Tongue (tissue), 2 donors: ENCODE results near the gene ZBTB46. TPM values are rescaled to one million over a fixed set of nuclear protein-coding genes. Genes with fewer than 3 reads are reported as not detected.
"Not testable (repeated sequence)": the region's sequence is repeated elsewhere in the genome, so short reads cannot be mapped to it uniquely, and the experiment has no call there.

Source experiments
- DNase-seq: peaks from one replicate; pipeline ENCODE4 v3.0.0-alpha.2; 2015
- total RNA-seq: library from RNA; depleted of rRNA; stranded (reverse); fragments of >200 nt; gene quantifications from one replicate; pipeline ENCODE4 v1.2.3, GENCODE V29; 2014

Gene ZBTB46
- total RNA-seq, 1 donor from 2014 or later, result 28.6 TPM

DNA sequence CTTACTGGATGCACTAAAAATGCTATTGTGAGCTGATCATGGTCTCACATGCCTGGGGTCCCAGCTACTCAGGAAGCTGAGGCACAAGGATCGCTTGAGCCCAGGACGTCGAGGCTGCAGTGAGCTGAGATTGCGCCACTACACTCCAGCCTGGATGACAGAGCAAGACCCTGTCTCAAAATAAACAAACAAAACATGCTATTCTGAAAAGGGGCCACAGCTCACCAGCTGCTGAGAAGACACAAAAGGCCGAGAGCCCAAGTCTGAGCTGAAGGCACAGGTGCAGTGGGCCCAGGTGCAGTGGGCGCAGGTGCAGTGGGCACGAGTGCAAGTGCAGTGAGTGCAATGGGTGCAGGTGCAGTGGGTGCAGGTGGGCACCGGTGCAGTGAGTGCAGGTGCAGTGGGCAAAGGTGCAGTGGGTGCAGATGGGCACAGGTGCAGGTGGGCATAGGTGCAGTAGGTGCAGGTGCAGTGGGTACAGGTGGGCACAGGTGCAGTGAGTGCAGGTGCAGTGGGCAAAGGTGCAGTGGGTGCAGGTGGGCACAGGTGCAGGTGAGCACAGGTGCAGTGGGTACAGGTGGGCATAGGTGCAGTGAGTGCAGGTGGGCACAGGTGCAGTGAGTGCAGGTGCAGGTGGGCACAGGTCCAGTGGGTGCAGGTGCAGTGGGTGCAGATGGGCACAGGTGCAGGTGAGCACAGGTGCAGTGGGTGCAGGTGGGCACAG, 16.0 kb downstream of the ZBTB46 start:
- DNase-seq, result no peak

DNA sequence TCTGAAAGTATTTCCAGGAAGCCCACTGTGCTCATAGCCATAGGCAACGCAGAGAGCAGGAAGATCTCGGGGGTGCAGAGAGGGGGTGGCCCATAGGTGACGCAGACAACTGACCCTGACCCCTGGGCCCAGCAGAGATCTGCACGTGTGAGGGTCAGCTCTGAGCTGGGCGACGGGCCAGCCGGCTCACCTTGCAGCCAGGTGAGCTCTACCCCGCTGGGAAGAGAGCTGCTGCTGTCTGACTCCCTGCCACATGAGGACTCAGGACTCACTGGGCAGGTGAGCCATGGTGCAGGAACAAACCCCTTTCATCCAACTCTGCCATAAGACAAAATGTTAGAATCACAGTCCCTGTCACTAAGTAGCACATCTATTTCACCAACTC, 19.6 kb downstream of the ZBTB46 start:
- DNase-seq, result no peak

DNA sequence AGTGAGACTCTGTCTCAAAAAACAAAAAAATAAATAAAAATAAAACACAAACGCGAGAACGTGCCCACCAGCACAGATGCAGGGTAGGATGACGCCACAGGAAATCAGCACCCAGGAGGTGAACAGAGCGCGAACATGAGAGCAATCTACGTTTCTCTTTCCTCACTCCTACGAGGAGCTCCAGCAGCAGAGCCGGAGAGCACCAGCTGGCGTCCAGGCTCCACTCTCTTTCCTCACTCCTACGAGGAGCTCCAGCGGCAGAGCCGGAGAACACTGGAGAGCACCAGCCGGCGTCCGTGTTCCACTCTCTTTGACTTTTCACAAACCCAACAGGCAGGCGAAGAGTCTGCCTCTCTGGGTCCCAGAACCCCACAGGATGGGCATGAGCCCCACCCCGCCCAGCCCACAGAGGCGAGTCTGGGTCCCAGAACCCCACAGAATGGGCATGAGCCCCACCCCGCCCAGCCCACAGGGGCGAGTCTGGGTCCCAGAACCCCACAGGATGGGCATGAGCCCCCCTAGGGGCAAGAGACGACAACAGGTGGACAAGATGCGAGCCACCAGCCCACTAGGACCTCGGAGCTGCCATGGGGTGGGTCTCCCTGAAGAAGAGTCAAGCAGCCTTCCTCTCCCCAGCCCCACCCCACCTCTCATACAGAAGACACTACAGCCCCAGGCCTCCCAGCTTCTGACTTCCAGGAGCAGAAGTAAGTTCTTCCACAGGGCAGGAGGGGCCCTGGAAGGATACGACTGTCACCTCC, 20.2 kb downstream of the ZBTB46 start:
- DNase-seq, result no peak

DNA sequence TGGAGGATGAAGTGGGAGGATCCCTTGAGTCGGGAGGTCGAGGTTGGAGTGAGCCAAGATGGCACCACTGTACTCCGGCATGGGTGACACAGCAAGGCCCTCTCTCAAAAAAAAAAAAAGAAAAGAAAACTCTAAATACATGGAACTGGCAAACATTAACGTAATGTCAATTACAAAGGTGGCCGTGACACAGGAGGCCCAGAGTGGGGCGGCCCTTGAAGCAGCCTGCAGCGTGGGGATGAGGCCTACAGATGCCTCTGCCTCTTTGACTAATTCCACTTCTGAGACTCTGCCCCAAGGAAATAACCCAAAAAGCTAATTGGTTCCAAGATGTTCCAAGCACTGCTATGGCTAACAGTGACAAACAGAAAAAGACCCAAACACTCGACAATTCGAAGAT, 21.2 kb downstream of the ZBTB46 start:
- DNase-seq, result no peak

DNA sequence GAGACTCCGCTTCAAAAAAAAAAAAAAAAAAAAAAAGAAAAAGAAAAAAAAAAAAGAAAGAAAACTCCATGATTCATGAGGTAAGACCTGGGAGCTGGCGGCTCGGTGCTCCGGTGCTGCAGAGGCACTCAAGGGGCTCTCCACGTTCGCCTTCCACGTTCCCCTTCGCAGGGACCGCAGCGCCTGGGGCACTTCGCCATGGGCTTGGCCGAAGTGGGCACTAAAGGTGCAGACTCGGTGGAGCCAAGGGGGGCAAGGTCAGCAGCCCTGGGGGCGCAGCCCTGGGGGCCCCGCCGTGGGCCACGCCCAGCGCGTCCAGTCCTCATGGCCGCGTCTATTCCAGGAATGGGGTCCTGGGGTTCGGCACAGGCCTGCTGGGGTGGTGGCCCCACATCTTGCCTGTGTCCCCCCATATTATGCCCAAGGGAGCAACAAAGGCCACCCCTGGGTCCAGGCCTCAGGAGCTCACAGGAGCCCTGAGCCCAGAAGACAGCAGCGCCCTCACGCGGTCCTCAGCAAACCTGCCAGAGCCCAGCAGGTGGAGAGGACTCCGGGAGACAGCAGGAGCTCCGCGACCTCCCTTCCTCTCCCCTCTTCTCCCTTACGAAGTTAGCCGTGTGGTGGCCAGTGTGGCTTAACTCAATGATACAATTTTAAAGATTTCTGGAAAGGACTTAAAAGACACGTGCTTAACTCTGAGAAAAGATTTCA, 21.9 kb downstream of the ZBTB46 start:
- DNase-seq, result no peak

DNA sequence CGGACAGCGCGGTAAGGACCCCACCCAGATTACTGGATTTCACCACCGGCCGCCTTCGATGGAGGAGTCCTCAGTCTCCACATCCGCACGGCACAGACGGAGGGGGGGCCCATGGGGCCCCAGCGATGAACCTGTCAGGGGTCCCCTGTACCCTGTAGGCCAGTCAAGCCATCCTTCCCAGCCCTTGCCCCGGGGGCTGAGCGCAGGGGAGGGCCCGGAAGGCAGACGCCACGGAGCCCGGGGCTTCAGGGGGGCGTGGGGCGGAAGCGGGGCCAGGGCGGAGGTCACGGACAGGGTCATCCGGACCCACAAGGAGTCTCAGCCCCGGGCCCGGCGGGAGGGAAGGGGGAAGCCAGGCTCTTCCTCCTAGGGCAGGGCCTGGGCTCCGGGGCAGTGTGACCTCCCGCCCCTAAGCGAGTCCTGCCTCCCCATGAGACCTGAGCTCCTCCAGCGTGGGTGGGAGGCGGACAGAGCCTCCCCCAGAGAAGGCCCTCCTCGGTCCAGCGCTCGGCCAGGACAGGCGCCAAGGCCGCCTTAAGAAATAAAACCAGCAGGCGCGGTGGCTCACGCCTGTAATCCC, 22.8 kb downstream of the ZBTB46 start:
- DNase-seq, result no peak

DNA sequence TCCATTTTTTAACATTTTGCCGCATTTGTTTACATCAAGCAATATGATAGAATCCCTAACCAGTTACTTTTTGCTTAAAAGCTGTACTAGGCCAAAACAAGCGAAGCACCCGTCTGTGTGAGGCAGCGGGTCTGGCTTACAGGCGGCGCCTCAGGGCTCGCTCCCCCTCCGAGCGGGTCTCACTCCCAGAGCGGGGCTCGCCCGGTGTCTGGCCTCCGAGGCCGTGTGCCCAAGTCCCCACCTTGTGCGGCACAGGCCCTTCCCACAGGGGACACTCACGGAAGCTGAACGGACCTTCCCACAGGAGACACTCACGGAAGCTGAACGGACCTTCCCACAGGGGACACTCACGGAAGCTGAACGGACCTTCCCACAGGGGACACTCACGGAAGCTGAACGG, 23.4 kb downstream of the ZBTB46 start:
- no peak for DNase-seq

GRCh38 chr20:63804308-63804636, 26.8 kb downstream of the ZBTB46 start:
- no peak for DNase-seq

- DNase-seq, result no peak
These were observed 28.4 kb downstream of the ZBTB46 start for GRCh38 chr20:63802469-63803240.

DNA sequence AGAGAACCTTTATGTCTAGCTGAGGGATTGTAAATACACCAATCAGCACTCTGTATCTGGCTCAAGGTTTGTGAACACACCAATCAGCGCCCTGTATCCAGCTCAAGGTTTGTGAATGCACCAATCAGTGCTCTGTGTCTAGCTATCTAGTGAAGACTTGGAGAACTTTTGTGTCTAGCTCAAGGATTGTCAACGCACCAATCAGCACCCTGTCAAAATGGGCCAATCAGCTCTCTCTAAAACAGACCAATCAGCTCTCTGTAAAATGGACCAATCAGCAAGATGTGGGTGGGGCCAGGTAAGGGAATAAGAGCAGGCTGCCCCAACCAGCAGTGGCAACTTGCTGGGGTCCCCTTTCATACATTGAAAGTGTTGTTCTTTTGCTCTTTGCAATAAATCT, 29.9 kb downstream of the ZBTB46 start:
- DNase-seq, result not testable (repeated sequence)

GRCh38 chr20:63800411-63800810, 30.7 kb downstream of the ZBTB46 start:
- DNase-seq, result not testable (repeated sequence)

GRCh38 chr20:63799127-63799526, 31.9 kb downstream of the ZBTB46 start:
- DNase-seq, result not testable (repeated sequence)

DNA sequence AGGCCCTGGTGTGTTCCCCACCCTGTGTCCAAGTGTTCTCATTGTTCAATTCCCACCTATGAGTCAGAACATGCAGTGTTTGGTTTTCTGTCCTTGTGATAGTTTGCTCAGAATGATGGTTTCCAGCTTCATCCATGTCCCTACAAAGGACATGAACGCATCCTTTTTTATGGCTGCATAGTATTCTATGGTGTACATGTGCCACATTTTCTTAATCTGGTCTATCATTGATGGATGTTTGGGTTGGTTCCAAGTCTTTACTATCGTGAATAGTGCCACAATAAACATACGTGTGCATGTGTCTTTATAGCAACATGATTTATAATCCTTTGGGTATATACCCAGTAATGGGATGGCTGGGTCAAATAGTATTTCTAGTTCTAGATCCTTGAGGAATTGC, 33.9 kb downstream of the ZBTB46 start:
- not testable (repeated sequence) for DNase-seq

DNA sequence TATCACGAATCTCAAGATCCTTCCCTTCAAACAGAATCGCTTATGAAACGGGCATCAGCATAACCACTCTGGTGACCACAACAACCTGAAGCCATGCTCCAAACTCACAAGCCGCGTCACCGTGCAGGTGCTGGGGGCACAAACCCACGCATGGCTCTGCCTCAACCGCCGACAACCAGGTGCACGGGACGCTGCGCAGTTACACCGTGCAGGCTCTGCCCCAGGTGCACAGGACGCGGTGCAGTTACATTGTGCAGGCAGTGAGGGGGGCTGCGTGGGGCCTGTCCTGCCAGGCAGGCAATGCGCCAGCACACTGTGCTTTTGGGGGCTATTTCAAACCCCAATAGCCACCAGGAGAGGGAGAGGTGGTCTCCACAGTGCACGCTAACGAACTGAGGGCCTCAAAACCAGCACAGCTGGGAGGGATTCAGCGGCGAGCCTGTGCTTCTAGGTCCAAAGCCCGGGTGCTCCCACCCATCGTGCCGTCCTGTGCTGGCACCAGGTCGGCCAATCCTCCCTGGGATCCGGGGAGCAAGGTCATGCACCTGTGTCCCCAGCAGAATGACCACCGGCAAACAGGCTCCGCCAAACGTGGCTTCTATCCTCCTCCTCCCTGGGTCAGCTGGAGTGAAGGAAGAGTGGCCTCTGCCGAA, 35.8 kb downstream of the ZBTB46 start:
- no peak for DNase-seq

DNA sequence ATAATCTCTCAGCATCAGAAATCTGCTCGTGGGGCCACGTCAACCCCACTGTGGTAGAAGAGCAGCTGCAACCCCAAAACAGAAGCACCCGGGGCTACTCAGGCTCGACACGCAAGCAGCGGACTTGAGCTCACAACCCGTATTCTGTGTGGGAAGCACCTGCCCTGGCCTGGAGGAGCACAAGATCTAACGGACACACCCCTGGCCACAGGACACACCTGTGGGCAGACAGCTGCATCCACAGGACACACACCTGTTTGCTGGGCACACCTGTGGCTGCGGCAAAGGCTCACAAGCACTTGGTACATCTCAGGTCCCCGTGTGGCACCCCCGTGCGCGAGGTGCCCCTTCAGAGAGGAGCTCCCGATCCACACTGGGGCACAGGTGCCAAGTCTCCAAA, 36.5 kb downstream of the ZBTB46 start:
- DNase-seq, result no peak

- no peak for DNase-seq
These were observed 38.2 kb downstream of the ZBTB46 start for GRCh38 chr20:63792866-63793265.

- DNase-seq, result no peak
These were observed 39.4 kb downstream of the ZBTB46 start for GRCh38 chr20:63791497-63792156.

DNA sequence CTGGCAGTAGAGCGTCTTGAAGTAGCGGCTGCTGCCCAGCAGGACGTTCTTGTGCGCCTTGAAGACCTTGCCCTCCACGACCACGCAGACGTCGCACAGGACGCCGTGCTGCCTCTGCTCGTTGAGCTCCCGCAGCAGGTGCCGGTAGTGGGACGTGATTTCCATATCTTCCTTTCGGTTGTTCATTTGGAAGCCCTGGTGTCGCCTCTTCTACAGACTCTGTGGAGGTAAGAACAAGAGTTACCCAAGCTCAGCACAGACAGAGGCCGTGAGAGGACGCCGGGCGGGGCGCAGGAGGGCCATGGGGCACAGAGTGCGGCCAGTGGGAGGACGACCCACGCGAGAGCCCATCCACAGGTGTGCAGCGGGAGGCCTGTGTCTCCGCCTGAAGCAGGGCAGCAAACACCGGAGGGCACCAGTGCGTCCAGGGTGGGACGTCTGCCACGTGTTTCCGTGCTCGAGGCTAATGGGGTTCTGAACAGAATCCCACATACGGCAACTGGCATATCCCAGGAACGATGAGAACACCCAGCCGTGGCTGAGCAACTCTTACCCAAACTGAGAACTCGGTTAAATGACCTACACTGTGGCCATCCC, 40.4 kb downstream of the ZBTB46 start:
- DNase-seq, result no peak

GRCh38 chr20:63789836-63790571, 41.1 kb downstream of the ZBTB46 start:
- no peak for DNase-seq

- no peak for DNase-seq
These were observed 43.3 kb downstream of the ZBTB46 start for GRCh38 chr20:63787749-63788148.
